Measurements from ENCODE around the gene KDM3B. TPM values are rescaled to one million over a fixed set of nuclear protein-coding genes. Genes with fewer than 3 reads are reported as not detected.

Gene KDM3B
- total and polyA plus RNA-seq, 2 experiments from 2014 or later = 25.8 to 86.6 TPM

DNA sequence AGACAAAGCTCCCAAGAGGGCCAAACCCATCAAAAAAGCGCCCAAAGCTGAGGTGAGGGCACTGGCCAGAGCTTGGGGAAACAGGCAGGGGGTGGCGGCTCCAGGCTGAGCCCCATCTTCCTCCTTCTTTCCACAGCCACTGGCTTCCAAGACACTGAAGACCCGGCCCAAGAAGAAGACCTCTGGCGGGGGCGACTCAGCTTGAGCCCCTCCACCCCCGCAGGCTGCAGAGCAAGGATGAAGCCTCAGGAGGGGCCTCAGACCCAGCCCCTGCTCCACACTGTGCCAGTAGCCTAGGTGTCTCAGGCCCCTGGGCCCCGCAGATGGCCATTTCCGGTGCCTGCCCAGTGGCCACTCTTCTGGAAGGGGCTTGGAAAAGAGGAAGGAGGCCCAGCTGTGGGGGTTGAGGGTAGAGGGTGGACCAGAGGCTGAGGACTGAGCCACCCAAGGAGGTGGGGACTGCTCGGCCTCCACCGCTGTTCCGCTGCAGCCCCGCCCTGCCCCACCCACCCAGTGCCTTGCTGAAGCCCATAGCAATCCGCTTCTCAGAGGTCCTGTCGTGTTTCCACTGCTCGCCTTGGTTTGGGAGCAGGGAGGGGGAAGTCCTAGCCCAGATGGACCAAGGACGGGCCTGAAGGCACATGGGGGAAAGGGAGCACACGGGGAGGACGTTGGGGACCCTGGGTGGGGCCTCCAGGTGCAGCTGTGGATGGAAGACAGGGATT, 93.2 kb downstream of the KDM3B start (continued):
- TF ChIP-seq, protein P1, sequence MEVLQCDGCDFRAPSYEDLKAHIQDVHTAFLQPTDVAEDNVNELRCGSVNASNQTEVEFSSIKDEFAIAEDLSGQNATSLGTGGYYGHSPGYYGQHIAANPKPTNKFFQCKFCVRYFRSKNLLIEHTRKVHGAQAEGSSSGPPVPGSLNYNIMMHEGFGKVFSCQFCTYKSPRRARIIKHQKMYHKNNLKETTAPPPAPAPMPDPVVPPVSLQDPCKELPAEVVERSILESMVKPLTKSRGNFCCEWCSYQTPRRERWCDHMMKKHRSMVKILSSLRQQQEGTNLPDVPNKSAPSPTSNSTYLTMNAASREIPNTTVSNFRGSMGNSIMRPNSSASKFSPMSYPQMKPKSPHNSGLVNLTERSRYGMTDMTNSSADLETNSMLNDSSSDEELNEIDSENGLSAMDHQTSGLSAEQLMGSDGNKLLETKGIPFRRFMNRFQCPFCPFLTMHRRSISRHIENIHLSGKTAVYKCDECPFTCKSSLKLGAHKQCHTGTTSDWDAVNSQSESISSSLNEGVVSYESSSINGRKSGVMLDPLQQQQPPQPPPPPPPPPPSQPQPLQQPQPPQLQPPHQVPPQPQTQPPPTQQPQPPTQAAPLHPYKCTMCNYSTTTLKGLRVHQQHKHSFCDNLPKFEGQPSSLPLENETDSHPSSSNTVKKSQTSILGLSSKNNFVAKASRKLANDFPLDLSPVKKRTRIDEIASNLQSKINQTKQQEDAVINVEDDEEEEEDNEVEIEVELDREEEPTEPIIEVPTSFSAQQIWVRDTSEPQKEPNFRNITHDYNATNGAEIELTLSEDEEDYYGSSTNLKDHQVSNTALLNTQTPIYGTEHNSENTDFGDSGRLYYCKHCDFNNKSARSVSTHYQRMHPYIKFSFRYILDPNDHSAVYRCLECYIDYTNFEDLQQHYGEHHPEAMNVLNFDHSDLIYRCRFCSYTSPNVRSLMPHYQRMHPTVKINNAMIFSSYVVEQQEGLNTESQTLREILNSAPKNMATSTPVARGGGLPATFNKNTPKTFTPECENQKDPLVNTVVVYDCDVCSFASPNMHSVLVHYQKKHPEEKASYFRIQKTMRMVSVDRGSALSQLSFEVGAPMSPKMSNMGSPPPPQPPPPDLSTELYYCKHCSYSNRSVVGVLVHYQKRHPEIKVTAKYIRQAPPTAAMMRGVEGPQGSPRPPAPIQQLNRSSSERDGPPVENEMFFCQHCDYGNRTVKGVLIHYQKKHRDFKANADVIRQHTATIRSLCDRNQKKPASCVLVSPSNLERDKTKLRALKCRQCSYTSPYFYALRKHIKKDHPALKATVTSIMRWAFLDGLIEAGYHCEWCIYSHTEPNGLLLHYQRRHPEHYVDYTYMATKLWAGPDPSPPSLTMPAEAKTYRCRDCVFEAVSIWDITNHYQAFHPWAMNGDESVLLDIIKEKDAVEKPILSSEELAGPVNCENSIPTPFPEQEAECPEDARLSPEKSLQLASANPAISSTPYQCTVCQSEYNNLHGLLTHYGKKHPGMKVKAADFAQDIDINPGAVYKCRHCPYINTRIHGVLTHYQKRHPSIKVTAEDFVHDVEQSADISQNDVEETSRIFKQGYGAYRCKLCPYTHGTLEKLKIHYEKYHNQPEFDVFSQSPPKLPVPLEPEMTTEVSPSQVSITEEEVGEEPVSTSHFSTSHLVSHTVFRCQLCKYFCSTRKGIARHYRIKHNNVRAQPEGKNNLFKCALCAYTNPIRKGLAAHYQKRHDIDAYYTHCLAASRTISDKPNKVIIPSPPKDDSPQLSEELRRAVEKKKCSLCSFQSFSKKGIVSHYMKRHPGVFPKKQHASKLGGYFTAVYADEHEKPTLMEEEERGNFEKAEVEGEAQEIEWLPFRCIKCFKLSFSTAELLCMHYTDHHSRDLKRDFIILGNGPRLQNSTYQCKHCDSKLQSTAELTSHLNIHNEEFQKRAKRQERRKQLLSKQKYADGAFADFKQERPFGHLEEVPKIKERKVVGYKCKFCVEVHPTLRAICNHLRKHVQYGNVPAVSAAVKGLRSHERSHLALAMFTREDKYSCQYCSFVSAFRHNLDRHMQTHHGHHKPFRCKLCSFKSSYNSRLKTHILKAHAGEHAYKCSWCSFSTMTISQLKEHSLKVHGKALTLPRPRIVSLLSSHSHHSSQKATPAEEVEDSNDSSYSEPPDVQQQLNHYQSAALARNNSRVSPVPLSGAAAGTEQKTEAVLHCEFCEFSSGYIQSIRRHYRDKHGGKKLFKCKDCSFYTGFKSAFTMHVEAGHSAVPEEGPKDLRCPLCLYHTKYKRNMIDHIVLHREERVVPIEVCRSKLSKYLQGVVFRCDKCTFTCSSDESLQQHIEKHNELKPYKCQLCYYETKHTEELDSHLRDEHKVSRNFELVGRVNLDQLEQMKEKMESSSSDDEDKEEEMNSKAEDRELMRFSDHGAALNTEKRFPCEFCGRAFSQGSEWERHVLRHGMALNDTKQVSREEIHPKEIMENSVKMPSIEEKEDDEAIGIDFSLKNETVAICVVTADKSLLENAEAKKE (CRISPR knock-in tag; IDR thresholded peaks at IDR 0.05) = no peak
- no peak for TF ChIP-seq NANOG (IDR thresholded peaks at IDR 0.05; ENCODE audit: borderline replicate concordance)
- TF ChIP-seq, protein P2, sequence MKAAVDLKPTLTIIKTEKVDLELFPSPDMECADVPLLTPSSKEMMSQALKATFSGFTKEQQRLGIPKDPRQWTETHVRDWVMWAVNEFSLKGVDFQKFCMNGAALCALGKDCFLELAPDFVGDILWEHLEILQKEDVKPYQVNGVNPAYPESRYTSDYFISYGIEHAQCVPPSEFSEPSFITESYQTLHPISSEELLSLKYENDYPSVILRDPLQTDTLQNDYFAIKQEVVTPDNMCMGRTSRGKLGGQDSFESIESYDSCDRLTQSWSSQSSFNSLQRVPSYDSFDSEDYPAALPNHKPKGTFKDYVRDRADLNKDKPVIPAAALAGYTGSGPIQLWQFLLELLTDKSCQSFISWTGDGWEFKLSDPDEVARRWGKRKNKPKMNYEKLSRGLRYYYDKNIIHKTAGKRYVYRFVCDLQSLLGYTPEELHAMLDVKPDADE (IDR thresholded peaks at IDR 0.05) = no peak

DNA sequence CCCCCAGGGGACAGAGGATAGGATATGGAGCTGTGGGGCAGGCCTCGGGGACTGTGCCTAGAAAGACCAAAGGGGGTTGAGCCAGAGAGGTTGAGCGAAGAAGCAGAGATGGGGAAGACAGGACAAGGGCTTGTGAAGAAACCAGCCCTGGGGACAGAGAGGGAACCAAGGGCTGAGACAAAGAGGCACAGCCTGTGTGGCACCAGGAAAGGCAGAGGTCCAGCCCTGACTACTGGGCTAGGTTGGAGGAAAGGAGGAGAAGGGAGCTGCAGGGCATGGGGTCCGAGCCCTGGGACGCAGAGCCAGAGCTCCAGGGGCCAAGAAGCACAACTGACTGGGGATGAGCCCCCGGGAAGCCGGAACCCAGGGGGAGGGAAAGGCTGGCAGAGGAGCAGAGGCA, 95.6 kb downstream of the KDM3B start:
- Histone ChIP-seq H3K27ac (ENCODE audit: low read depth) (no peak overlapping the region), H3K36me3 (ENCODE audit: insufficient read depth) (no peaks in the 10 kb centered on the region), H3K4me2 (no peak overlapping the region), H3K9me2 (ENCODE audit: insufficient read depth) (no peaks in the 10 kb centered on the region), H3K27me3 (ENCODE audit: insufficient read depth) (no peaks in the 10 kb centered on the region), H3K4me3 (no peak overlapping the region), H2AFZ (no peak overlapping the region), H3F3A (replicated peaks; ENCODE audit: low read depth) (no peaks in the 10 kb centered on the region), H3K4me1 (ENCODE audit: insufficient read depth) (no peaks in the 10 kb centered on the region), H3K79me2 (replicated peaks; ENCODE audit: insufficient read depth) (no peaks in the 10 kb centered on the region), H4K20me1 (replicated peaks; ENCODE audit: insufficient read depth) (no peaks in the 10 kb centered on the region)
- Mint-ChIP-seq H3K36me3 (ENCODE audit: low read depth) (peaks cover 2% of the 10 kb centered on the region; the same call in 1 of the 3 replicates), H3K4me1 (peaks cover 20% of the 10 kb centered on the region), H3K27ac (no peak overlapping the region), H3K9me3 (no peaks in the 10 kb centered on the region), H3K27me3 (ENCODE audit: insufficient read depth, low read depth, poor library complexity) (peaks cover 20% of the 10 kb centered on the region), H3K4me3 (no peak overlapping the region; the same call in 2 of the 3 replicates)
- ATAC-seq (no peak), DNase-seq (ENCODE audit: low spot score) (no peak)
- no peak for TF ChIP-seq JUNB (IDR thresholded peaks at IDR 0.05; ENCODE audit: unreplicated experiment)
- no peak for TF ChIP-seq POLR2AphosphoS5 (IDR thresholded peaks at IDR 0.05; ENCODE audit: low read depth)
- TF ChIP-seq, protein P1 (CRISPR knock-in tag; IDR thresholded peaks at IDR 0.05) = no peak

Data from GM23338 (cell line).